Colonic mucosa (tissue), 4 donors: ENCODE data around the gene PCDHGA1. TPM values are rescaled to one million over a fixed set of nuclear protein-coding genes. Genes with fewer than 3 reads are reported as not detected.

Source experiments
- DNase-seq: peaks from one replicate; pipeline ENCODE4 v3.0.0-alpha.2; 2020
- H3K27ac ChIP-seq: fragments of 200-600 bp; one replicate; pipeline ENCODE4 v1.8.0; 2021
- H3K27me3 ChIP-seq: fragments of 200-600 bp; one replicate; pipeline ENCODE4 v1.8.0; 2021
- H3K36me3 ChIP-seq: fragments of 200-600 bp; one replicate; pipeline ENCODE4 v1.8.0; 2021
- H3K4me1 ChIP-seq: fragments of 200-600 bp; one replicate; pipeline ENCODE4 v1.8.0; 2021; ENCODE audit warnings: mild to moderate bottlenecking
- H3K4me3 ChIP-seq: fragments of 200-600 bp; one replicate; pipeline ENCODE4 v1.8.0; 2021
- H3K9ac ChIP-seq, 2 donors: one replicate each; pipeline ENCODE4 v1.7.0; 2013; ENCODE audit warnings: control low read depth in 2 of 2, low read depth in 2 of 2, low read length in 2 of 2
- H3K9me3 ChIP-seq: fragments of 200-600 bp; one replicate; pipeline ENCODE4 v1.8.0; 2021
- intact Hi-C: fragments of 100-400 bp; cut with DNase I; formaldehyde crosslinking; loops from one replicate; pipeline ENCODE4 v1.14.1; 2022
- total RNA-seq, 2 donors: library from RNA; stranded (reverse); fragmentation: NEBNext Ultra II Directional in 1 of 2; extraction: Animal tissue kit (Norgen Biotek cat#: 25700) in 1 of 2; gene quantifications; one replicate each; pipeline ENCODE4 v1.2.1, GENCODE V29; 2021
- TF ChIP-seq, protein P1 (sequence below): fragments of 200-600 bp; IDR thresholded peaks from one replicate; pipeline ENCODE4 v1.8.0; 2022; ENCODE audit warnings: antibody characterized with exemption, mild to moderate bottlenecking
- donor health status: healthy.
- donor health status: DM: no; HTN: no; CAD: no.
- donor health status: DM: no; HTN: no; CAD: no.

PCDHGA1 gene
- total RNA-seq, 2 donors from 2014 or later, result 0.10 to 0.37 TPM

DNA sequence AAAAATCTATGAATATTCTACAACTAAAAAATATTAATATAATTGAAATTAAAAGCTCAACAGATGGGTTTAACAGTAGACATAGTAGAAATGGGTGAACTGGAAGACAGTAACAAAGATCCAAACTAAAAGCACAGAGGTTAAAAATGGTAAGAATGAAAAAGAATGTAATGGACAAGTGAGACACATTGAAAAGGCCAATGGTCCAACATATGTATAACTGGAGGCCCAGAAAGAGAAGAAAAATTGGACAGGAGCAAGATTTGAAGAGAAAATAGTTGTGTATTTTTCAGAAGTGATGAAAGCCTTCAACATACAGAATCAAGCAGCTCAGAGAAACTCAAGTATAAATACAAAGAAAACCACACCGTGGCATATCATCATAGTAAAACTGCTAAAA is 217.2 kb downstream of the PCDHGA1 start:
- Histone ChIP-seq H3K9me3 (no peaks in the 10 kb centered on the region), H3K27ac (no peak overlapping the region), H3K36me3 (no peaks in the 10 kb centered on the region), H3K4me1 (no peaks in the 10 kb centered on the region), H3K4me3 (no peak overlapping the region), H3K27me3 (no peaks in the 10 kb centered on the region), H3K9ac (no peak overlapping the region)
- TF ChIP-seq, protein P1, sequence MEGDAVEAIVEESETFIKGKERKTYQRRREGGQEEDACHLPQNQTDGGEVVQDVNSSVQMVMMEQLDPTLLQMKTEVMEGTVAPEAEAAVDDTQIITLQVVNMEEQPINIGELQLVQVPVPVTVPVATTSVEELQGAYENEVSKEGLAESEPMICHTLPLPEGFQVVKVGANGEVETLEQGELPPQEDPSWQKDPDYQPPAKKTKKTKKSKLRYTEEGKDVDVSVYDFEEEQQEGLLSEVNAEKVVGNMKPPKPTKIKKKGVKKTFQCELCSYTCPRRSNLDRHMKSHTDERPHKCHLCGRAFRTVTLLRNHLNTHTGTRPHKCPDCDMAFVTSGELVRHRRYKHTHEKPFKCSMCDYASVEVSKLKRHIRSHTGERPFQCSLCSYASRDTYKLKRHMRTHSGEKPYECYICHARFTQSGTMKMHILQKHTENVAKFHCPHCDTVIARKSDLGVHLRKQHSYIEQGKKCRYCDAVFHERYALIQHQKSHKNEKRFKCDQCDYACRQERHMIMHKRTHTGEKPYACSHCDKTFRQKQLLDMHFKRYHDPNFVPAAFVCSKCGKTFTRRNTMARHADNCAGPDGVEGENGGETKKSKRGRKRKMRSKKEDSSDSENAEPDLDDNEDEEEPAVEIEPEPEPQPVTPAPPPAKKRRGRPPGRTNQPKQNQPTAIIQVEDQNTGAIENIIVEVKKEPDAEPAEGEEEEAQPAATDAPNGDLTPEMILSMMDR, result no peak
- DNase-seq, result no peak
- intact Hi-C loops, result no loop called here

- no peak overlapping the region for H3K27ac ChIP-seq
- no peak for DNase-seq
- no peaks in the 10 kb centered on the region for H3K36me3 ChIP-seq
- H3K9me3 ChIP-seq, result no peaks in the 10 kb centered on the region
- H3K4me3 ChIP-seq, result no peak overlapping the region
- TF ChIP-seq, protein P1, result no peak
- intact Hi-C loops, result no loop called here
- H3K9ac ChIP-seq, result no peak overlapping the region
- no peaks in the 10 kb centered on the region for H3K4me1 ChIP-seq
- H3K27me3 ChIP-seq, result no peaks in the 10 kb centered on the region
Measured at GRCh38 chr5:141547921-141548320, 217.6 kb downstream of the PCDHGA1 start.

DNA sequence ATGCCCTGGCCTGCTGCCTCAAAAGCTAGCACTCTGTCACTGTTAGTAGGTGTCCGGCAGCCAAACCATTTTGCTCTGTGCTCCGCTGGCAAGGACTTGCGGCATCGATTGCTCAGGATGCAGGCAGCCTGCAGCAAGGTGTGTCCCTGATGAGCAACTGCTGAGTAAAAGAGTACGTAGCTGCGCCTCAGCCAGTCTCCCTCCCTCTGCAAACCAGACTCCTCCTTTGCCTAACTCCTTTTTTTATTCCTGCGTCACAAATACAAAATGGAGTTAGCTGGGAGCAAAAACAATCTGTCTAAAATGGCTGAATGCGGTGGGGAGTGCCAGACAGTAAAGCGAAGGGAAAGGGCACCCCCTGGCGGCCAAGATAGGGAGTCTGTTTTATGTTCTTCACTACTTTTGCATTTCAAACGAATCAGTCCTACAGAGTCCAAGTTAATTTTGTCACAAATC is 227.4 kb downstream of the PCDHGA1 start:
- H3K9ac ChIP-seq, result peak overlapping the region in 1 of 2 donors; percentile 64
- no peak overlapping the region for H3K4me3 ChIP-seq
- TF ChIP-seq, protein P1, result peak; percentile 84
- H3K27me3 ChIP-seq, result no peaks in the 10 kb centered on the region
- DNase-seq, result peak; percentile 78
- H3K36me3 ChIP-seq, result no peaks in the 10 kb centered on the region
- intact Hi-C loops, result no loop called here
- H3K27ac ChIP-seq, result peak overlapping the region; percentile 31
- H3K4me1 ChIP-seq, result no peaks in the 10 kb centered on the region
- no peaks in the 10 kb centered on the region for H3K9me3 ChIP-seq

DNA sequence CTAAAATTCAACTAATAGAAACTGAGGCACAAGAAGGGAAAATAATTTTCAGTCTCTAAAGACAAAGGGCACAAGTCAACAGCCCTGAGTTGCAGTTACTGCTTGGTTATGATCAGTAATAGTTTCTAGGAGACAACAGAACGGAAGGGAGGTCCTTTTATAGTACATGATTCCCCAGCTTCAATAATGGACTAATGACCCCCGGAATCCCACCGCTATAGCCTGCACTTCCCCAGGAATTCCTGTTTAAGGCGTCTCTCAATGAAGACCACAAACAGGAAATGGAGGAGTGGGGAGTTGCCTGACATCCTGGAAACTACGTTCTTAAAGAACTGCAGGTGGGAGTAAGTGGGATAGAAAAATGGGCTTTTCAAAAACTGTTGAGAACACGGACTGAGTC is 227.8 kb downstream of the PCDHGA1 start:
- H3K27ac ChIP-seq, result peak overlapping the region; percentile 31
- H3K36me3 ChIP-seq, result no peaks in the 10 kb centered on the region
- intact Hi-C loops, result no loop called here
- DNase-seq, result no peak
- no peak overlapping the region for H3K4me3 ChIP-seq
- no peaks in the 10 kb centered on the region for H3K4me1 ChIP-seq
- TF ChIP-seq, protein P1, result no peak
- no peaks in the 10 kb centered on the region for H3K9me3 ChIP-seq
- H3K9ac ChIP-seq, result no peak overlapping the region
- no peaks in the 10 kb centered on the region for H3K27me3 ChIP-seq

- no peak for DNase-seq
- H3K4me1 ChIP-seq, result no peaks in the 10 kb centered on the region
- no peak overlapping the region for H3K4me3 ChIP-seq
- H3K27ac ChIP-seq, result no peak overlapping the region
- no peaks in the 10 kb centered on the region for H3K36me3 ChIP-seq
- no peaks in the 10 kb centered on the region for H3K27me3 ChIP-seq
- no peak overlapping the region for H3K9ac ChIP-seq
- no peaks in the 10 kb centered on the region for H3K9me3 ChIP-seq
- TF ChIP-seq, protein P1, result no peak
- intact Hi-C loops, result no loop called here
Measured at GRCh38 chr5:141559461-141559860, 229.1 kb downstream of the PCDHGA1 start.
